HEK293T (cell line): ENCODE measurements around the gene KBTBD6.

Experiments
- FOXM1 ChIP-seq: fragments of 450-650 bp; IDR thresholded peaks from 2 replicates; pipeline ENCODE4 v1.6.1; 2017; ENCODE audit warnings: mild to moderate bottlenecking, borderline replicate concordance
- L3MBTL2 ChIP-seq: fragments of 450-650 bp; conservative IDR thresholded peaks from 2 replicates; pipeline ENCODE4 v1.6.1; 2016; ENCODE audit warnings: mild to moderate bottlenecking
- NFRKB ChIP-seq: fragments of 450-650 bp; IDR thresholded peaks from 2 replicates; pipeline ENCODE4 v1.6.1; 2016; ENCODE audit warnings: mild to moderate bottlenecking, moderate library complexity
- SP1 ChIP-seq: fragments of 450-650 bp; IDR thresholded peaks from 2 replicates; pipeline ENCODE4 v1.6.1; 2017
- SUZ12 ChIP-seq: fragments of 450-650 bp; IDR thresholded peaks from 2 replicates; pipeline ENCODE4 v1.6.1; 2016; ENCODE audit warnings: mild to moderate bottlenecking
- TARDBP ChIP-seq: fragments of 450-650 bp; IDR thresholded peaks from 2 replicates; pipeline ENCODE4 v1.6.1; 2016

- no peak for TF ChIP-seq SP1
- no peak for TF ChIP-seq TARDBP
- no peak for TF ChIP-seq L3MBTL2
- no peak for TF ChIP-seq SUZ12
- TF ChIP-seq NFRKB, result no peak
- TF ChIP-seq FOXM1, result no peak
These were observed 16.0 kb upstream of the KBTBD6 start for GRCh38 chr13:41148419-41149283.
